Esophagus squamous epithelium (tissue), 4 donors: ENCODE measurements around the gene POU2F2.

Experiments
- CTCF ChIP-seq, 6 experiments: fragments of 450-650 bp in 4 of 6; fragments of 200-600 bp in 2 of 6; sonication (generic) in 2 of 6; IDR thresholded peaks; one replicate each; pipeline ENCODE4 v1.5.1; 2016 to 2019; ENCODE audit warnings: antibody characterized with exemption in 6 of 6, mild to moderate bottlenecking in 4 of 6, moderate library complexity in 4 of 6
- POLR2A ChIP-seq, 4 donors: fragments of 450-650 bp; IDR thresholded peaks; one replicate each; pipeline ENCODE4 v1.6.1; 2017; ENCODE audit warnings: antibody characterized with exemption in 4 of 4, mild to moderate bottlenecking in 4 of 4, moderate library complexity in 3 of 4

- TF ChIP-seq CTCF (IDR thresholded peaks at IDR 0.05) (no peak), POLR2A (IDR thresholded peaks at IDR 0.05) (no peak)
These were observed 74.4 kb downstream of the POU2F2 start for GRCh38 chr19:42057846-42058245.
